Activated naive CD4-positive, alpha-beta T cell treated with anti-CD3 and anti-CD28 coated beads for 36 hours (primary cell): ENCODE measurements around the gene NUDT16. TPM values are rescaled to one million over a fixed set of nuclear protein-coding genes. Genes with fewer than 3 reads are reported as not detected.

Experiments used
- CTCF ChIA-PET: fragments of 350-600 bp; sonication (Branson Sonifier 250); formaldehyde crosslinking; loops from one replicate; lab custom pipeline; 2021; ENCODE audit warnings: antibody characterized with exemption; lab: Charles Lee
- DNase-seq: peaks from one replicate; pipeline ENCODE4 v3.0.0-alpha.2; 2020
- H3K27ac Mint-ChIP-seq: one replicate; pipeline ENCODE4 v1.8.0; 2021; ENCODE audit warnings: mild to moderate bottlenecking, mixed read lengths
- H3K27me3 Mint-ChIP-seq: one replicate; pipeline ENCODE4 v1.8.0; 2021; ENCODE audit warnings: low read depth, mixed read lengths
- H3K36me3 Mint-ChIP-seq: one replicate; pipeline ENCODE4 v1.8.0; 2021; ENCODE audit warnings: low read depth, mixed read lengths
- H3K4me1 Mint-ChIP-seq: one replicate; pipeline ENCODE4 v1.8.0; 2021; ENCODE audit warnings: low read depth, mixed read lengths
- H3K4me3 Mint-ChIP-seq: one replicate; pipeline ENCODE4 v1.8.0; 2021; ENCODE audit warnings: mild to moderate bottlenecking, moderate library complexity, mixed read lengths
- H3K9me3 Mint-ChIP-seq: one replicate; pipeline ENCODE4 v1.8.0; 2021; ENCODE audit warnings: mixed read lengths
- intact Hi-C: fragments of 100-400 bp; cut with micrococcal nuclease; formaldehyde crosslinking; loops from one replicate; pipeline ENCODE4 v1.15.1; 2023
- total RNA-seq, 2 experiments: library from RNA; stranded (reverse); gene quantifications; one replicate each; pipeline ENCODE4 v1.2.3, GENCODE V29; 2021

NUDT16 gene
- total RNA-seq: 1 to 10 TPM; 4.9 to 5.9 TPM

- Mint-ChIP-seq H3K4me1 (peaks cover 21% of the 10 kb centered on the region), H3K9me3 (no peaks in the 10 kb centered on the region), H3K4me3 (peak within 1 kb of the TSS; percentile 94), H3K36me3 (peaks cover 13% of the 10 kb centered on the region), H3K27me3 (no peaks in the 10 kb centered on the region), H3K27ac (peak within 1 kb of the TSS; percentile 81)
- CTCF ChIA-PET: interaction anchor here (1.5 kb wide), 1 partner anchor 21 kb away, joined by 4 read pairs; no protein-coding TSS in a partner anchor
- intact Hi-C loops: loop anchor here (1.0 to 5.0 kb wide), 7 partner anchors 122 to 1489 kb away; partner anchors contain the start of genes ASTE1, DNAJC13, NEK11 and PIK3R4
- peak; percentile 97 for DNase-seq
These were observed at the start of gene NUDT16 for GRCh38 chr3:131381445-131382291. NUDT16 (plus strand) TSS chr3:131381774; CDS start chr3:131381805, 31 bp downstream.

GRCh38 chr3:131338948-131339640, 42.5 kb upstream of the NUDT16 start:
- no peak overlapping the region for H3K27ac Mint-ChIP-seq
- intact Hi-C loops: no loop called here
- no peaks in the 10 kb centered on the region for H3K36me3 Mint-ChIP-seq
- CTCF ChIA-PET: no interaction called here
- H3K4me1 Mint-ChIP-seq: no peaks in the 10 kb centered on the region
- no peaks in the 10 kb centered on the region for H3K27me3 Mint-ChIP-seq
- peaks cover 6% of the 10 kb centered on the region for H3K9me3 Mint-ChIP-seq
- H3K4me3 Mint-ChIP-seq: no peak overlapping the region
- no peak for DNase-seq

GRCh38 chr3:131341761-131342160, 39.8 kb upstream of the NUDT16 start:
- Mint-ChIP-seq H3K27ac (no peak overlapping the region), H3K27me3 (no peaks in the 10 kb centered on the region), H3K36me3 (no peaks in the 10 kb centered on the region), H3K9me3 (peaks cover 4% of the 10 kb centered on the region), H3K4me1 (no peaks in the 10 kb centered on the region), H3K4me3 (no peak overlapping the region)
- CTCF ChIA-PET: no interaction called here
- intact Hi-C loops: no loop called here
- DNase-seq: no peak

- intact Hi-C loops: no loop called here
- Mint-ChIP-seq H3K36me3 (no peaks in the 10 kb centered on the region), H3K9me3 (no peaks in the 10 kb centered on the region), H3K4me1 (no peaks in the 10 kb centered on the region), H3K4me3 (no peak overlapping the region), H3K27me3 (no peaks in the 10 kb centered on the region), H3K27ac (no peak overlapping the region)
- no peak for DNase-seq
- CTCF ChIA-PET: no interaction called here
These were observed 32.7 kb upstream of the NUDT16 start for GRCh38 chr3:131348911-131349310.

- Mint-ChIP-seq H3K4me3 (no peak overlapping the region), H3K27me3 (no peaks in the 10 kb centered on the region)
- CTCF ChIA-PET: no interaction called here
These were observed 32.1 kb upstream of the NUDT16 start for GRCh38 chr3:131349454-131349853.

GRCh38 chr3:131349946-131350347, 31.6 kb upstream of the NUDT16 start:
- Mint-ChIP-seq H3K36me3 (no peaks in the 10 kb centered on the region), H3K27ac (no peak overlapping the region), H3K27me3 (no peaks in the 10 kb centered on the region), H3K9me3 (no peaks in the 10 kb centered on the region), H3K4me1 (no peaks in the 10 kb centered on the region), H3K4me3 (no peak overlapping the region)
- CTCF ChIA-PET: no interaction called here
- intact Hi-C loops: no loop called here
- DNase-seq: no peak

More at GRCh38 chr3:131349454-131349853, 32.1 kb upstream of the NUDT16 start:
- DNase-seq: no peak
- Mint-ChIP-seq H3K27ac (no peak overlapping the region), H3K4me1 (no peaks in the 10 kb centered on the region), H3K36me3 (no peaks in the 10 kb centered on the region), H3K9me3 (no peaks in the 10 kb centered on the region)
- intact Hi-C loops: no loop called here

- Mint-ChIP-seq H3K4me3 (no peak overlapping the region), H3K27ac (no peak overlapping the region), H3K9me3 (no peaks in the 10 kb centered on the region), H3K4me1 (no peaks in the 10 kb centered on the region), H3K36me3 (no peaks in the 10 kb centered on the region), H3K27me3 (no peaks in the 10 kb centered on the region)
- intact Hi-C loops: no loop called here
- DNase-seq: no peak
- CTCF ChIA-PET: no interaction called here
These were observed 31.1 kb upstream of the NUDT16 start for GRCh38 chr3:131350506-131350905.

GRCh38 chr3:131353016-131353877, 28.3 kb upstream of the NUDT16 start:
- Mint-ChIP-seq H3K9me3 (no peaks in the 10 kb centered on the region), H3K27me3 (peaks cover 4% of the 10 kb centered on the region), H3K36me3 (no peaks in the 10 kb centered on the region), H3K4me3 (no peak overlapping the region), H3K27ac (no peak overlapping the region), H3K4me1 (no peaks in the 10 kb centered on the region)
- no peak for DNase-seq
- CTCF ChIA-PET: no interaction called here
- intact Hi-C loops: no loop called here

- intact Hi-C loops: no loop called here
- CTCF ChIA-PET: no interaction called here
- peaks cover 4% of the 10 kb centered on the region for H3K27me3 Mint-ChIP-seq
- H3K36me3 Mint-ChIP-seq: no peaks in the 10 kb centered on the region
- H3K9me3 Mint-ChIP-seq: no peaks in the 10 kb centered on the region
- H3K27ac Mint-ChIP-seq: no peak overlapping the region
- H3K4me3 Mint-ChIP-seq: no peak overlapping the region
- DNase-seq: no peak
- H3K4me1 Mint-ChIP-seq: no peaks in the 10 kb centered on the region
These were observed 27.6 kb upstream of the NUDT16 start for GRCh38 chr3:131353986-131354385.

GRCh38 chr3:131356006-131356595, 25.5 kb upstream of the NUDT16 start:
- CTCF ChIA-PET: no interaction called here
- Mint-ChIP-seq H3K9me3 (no peaks in the 10 kb centered on the region), H3K36me3 (no peaks in the 10 kb centered on the region), H3K4me3 (no peak overlapping the region), H3K27me3 (peaks cover 12% of the 10 kb centered on the region), H3K27ac (no peak overlapping the region), H3K4me1 (peaks cover 2% of the 10 kb centered on the region)
- no peak for DNase-seq
- intact Hi-C loops: no loop called here

GRCh38 chr3:131357275-131357674, 24.3 kb upstream of the NUDT16 start:
- CTCF ChIA-PET: no interaction called here
- peaks cover 10% of the 10 kb centered on the region for H3K4me1 Mint-ChIP-seq
- no peak for DNase-seq
- no peak overlapping the region for H3K27ac Mint-ChIP-seq
- H3K36me3 Mint-ChIP-seq: no peaks in the 10 kb centered on the region
- peaks cover 21% of the 10 kb centered on the region for H3K27me3 Mint-ChIP-seq
- intact Hi-C loops: no loop called here
- H3K9me3 Mint-ChIP-seq: no peaks in the 10 kb centered on the region
- no peak overlapping the region for H3K4me3 Mint-ChIP-seq
